Stimulated activated naive CD4-positive, alpha-beta T cell treated with Interleukin-2 at 50 U/mL for 16 hours (primary cell): ENCODE measurements around the gene MRPL20.
"Not testable (repeated sequence)": the region's sequence is repeated elsewhere in the genome, so short reads cannot be mapped to it uniquely, and the experiment has no call there.

Experiments used
- DNase-seq: peaks from one replicate; lab custom pipeline; 2025; lab: John Stamatoyannopoulos, UW

The MRPL20 gene

DNA sequence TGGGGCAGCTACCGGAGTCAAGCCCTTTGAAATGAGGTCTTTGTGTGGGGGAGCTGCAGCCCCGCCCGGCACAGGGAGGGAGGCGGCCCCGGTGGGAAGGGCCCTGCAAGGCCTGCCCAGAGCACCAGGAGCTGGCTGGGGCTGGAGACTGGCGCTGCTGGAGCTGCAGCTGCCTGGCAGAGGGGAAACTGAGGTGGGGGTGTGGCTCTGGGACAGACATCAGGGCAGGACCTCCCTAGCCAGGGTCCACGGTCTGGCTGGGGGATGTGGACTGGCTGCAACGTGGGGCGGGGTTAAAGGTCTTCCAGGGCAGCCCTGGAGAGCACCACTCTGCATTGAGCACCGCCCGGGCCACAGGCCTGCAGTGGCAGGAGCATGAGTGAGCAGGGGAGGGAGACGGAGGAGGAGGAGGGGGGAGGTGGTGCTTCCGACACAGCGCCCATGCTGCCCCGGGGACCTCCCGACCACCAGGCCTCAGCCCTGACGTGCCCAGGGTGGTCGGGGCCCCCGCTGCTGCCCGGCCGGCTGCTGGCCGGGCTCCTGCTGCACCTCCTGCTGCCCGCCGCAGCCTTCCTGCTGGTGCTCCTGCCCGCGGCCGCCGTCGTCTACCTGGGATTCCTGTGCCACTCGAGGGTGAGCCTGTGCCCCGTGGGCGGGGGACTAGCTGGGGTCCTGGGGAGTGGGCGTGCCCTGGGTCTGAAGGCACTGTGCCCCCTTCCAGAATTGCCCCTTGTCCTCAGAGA is 18.8 kb upstream of the MRPL20 start:
- no peak for DNase-seq

DNA sequence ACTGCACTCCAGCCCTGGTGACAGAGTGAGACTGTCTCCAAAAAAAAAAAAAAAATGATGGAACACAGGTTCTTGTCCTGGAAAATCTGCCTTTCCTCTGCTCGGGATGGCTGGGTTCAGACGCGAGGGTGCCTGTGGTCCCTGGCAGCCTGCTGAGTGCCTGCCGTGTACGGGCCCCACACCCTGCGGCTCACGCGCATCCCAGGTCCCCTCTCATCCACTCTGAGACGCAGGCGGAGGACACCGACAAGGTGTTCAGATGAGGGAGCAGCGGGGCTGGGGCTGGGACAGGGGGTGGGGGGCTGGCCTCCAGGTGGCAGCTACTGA is 18.3 kb upstream of the MRPL20 start:
- DNase-seq, result no peak

DNA sequence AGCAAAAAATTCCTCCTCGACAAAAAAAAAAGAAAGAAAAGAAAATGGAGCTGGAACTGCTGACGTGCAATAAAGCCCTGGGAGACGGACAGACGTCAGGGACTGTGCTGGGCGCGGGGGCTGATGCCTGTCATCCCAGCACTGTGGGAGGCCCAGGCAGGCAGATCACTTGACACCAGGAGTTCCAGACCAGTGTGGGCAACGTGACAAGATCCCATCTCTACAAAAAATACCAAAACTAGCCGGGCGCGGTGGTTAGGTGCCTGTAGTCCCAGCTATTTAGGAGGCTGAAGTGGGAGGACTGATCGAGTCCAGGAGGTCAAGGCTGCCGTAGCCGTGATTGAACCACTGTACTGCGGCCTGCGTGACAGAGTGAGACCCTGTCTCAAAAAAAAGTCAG is 17.6 kb upstream of the MRPL20 start:
- no peak for DNase-seq

DNA sequence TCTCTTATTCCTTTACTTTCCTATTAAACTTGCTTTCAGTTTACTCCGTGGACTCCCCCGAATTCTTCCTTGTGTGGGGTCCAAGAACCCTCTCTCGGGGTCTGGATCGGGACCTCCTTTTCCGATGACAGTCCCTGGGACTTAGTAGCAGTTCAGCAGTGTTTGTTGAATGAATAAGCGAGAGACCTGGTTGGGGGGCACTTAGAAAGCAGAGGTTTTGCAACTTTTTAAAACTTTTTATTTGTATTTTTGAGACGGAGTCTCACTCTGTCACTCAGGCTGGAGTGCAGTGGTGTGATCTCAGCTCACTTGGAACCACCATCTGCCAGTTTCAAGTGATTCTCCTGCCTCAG is 16.1 kb upstream of the MRPL20 start:
- DNase-seq, result no peak

DNA sequence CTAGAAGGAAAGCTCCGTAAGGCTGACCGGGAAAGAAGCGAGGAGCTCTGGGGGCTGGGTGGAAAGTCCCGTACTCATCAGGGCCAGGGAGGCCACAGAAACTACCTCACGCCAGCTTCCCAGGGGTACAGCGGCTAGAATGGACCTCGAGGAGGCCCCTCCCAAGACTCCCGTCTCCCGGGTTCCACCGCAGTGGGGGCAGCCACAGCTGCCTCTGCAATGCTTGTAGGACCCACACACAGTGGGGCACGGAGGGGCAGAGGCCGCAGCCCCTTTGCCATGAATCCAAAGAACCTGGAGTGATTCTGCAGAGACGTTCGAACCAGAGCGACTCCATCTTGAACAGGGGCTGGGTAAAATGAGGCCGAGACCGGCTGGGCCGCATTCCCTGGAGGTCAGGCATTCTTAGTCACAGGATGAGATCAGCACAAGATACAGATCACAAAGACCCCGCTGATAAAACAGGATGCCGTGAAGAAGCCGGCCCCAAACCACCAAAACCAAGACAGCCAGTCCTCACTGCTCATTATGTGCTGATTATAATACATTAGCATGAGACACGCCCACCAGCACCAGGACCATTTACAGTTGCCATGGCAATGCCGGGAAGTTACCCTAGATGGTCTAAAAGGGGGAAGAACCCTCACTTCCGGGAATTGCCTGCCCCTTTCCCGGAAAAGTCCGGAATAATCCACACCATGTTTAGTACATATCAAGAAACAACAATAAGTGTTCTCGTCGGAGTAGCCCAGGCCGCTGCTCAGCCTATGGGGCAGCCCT is 15.6 kb upstream of the MRPL20 start:
- DNase-seq, result no peak

DNA sequence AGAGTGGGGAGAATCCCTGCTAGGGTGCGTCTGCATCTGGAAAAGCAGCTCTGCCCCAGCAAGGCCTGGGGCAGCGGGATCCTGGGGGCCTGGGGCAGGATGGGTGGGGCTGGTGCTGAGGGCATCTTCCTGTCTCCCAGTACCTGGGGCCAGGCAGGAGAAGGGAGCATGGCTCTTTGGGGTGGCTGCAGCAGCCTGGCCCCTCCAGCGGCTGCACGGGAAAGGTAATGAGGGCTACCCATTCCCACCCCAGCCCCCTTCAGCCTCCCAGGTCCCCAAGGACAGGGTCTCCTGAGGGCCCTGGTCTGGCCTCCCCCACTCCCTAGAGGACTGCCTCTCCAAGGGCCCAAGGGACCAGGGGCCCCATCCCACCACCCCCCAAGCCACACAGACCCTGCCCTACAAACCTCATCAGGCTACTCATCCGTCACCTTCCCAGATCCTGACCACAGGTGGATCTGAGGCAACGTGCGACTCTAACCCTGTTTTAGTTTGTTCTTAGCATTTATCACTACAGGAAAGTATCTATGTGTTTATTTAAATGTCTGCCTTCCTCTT is 14.9 kb upstream of the MRPL20 start:
- DNase-seq, result no peak

DNA sequence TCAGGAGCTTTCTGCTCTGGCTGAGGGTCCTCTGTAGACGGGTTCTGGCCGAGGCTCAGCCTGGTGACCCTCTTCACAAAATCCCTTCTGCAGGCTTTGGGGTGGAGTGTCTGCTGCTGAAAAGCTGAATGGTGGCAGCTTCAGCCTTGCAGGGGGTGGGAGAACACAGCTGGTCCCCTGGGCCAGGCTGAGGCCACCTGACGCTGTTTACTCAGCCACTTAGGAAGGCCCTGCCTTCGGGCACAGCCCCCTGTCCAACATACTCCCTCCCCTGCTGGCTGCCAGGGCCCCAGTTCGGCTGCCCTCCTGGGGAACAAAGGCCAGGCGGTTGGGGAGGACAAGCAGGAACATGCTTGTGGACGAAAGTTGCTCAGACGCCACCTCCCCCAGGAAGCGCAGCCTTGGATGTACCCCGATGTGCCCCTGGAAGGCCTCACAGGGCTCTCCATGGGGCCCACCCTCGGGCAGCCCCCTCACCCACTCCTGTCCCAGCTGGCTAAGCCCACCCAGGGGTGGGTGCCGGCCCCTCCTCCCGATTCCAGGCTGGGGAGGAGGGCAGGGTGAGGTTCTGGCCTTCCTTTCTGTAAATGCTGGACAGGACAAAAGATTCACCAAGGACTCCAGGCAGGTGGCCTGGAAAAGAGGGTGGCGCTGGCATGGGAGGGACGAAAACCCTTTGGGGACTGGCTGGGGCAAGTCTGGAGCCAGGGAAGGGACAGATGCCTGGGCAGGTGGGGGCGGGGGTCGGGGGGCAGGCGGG is 14.2 kb upstream of the MRPL20 start, which contains the start of gene ANKRD65:
TSS of gene ANKRD65 (minus strand) at position 130 of the 760 bp plus-strand sequence. CDS start 271 bp downstream, outside the sequence.
- DNase-seq, result no peak

DNA sequence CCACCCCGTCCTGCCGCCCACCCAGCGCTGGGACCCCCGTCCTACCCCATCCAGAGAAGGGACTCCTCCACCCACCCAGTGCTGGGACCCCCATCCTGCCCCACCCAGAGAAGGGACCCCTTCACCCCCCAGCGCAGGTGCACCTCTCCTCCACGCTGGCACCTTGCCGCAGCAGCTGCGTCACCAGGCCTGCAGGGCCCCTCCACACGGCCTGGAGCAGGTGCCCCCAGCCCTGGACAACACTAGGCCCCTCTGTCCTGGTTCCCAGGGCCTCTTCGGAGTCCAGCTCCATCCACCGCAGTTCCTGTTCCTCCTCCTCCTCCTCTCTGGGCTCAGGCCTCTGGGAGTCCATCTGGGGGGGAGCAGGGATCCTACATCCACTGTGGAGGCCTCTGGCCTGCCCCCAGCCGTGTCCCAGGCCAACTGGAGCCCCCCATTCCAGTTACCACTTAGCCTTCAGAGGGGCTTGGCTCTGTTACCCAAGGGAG is 13.6 kb upstream of the MRPL20 start:
- no peak for DNase-seq

DNA sequence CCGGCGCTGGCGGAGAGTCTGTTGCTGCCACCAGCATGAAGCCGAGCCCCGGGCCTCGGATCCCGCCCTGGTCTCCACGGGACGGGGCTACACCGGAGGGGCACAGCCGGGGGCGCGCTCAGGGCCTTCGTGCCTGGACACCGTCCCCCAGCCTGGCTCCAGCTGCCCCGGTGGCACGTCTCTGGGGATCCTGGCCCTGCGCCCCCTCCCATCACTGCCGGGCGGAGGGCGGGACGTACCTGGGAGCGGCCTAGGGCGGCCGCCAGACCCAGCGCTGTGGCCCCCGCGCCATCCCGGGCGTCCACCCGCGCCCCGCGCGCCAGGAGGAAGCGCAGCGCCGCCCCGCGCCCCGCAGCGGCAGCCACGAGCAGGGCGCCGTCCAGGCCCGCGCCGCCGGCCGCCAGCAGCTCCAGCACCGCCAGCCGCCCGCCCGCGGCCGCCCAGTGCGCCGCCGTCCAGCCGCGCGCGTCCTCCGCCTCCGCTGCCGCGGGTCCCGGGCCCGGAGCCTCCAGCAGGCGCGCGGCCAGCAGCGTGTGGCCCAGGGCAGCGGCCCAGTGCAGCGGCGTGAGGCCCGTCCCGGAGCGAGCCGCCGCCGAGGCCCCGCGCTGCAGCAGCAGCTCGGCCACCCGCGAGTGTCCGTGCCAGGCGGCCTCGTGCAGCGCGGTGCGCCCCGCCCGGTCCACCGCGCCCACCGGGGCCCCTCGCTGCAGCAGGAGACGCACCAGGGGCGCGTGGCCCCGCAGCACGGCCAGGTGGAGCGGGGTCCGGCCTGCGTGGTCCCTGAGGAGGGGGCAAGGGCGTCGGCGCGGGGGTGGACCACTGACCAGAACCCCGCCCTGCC is 12.9 kb upstream of the MRPL20 start:
- no peak for DNase-seq

DNA sequence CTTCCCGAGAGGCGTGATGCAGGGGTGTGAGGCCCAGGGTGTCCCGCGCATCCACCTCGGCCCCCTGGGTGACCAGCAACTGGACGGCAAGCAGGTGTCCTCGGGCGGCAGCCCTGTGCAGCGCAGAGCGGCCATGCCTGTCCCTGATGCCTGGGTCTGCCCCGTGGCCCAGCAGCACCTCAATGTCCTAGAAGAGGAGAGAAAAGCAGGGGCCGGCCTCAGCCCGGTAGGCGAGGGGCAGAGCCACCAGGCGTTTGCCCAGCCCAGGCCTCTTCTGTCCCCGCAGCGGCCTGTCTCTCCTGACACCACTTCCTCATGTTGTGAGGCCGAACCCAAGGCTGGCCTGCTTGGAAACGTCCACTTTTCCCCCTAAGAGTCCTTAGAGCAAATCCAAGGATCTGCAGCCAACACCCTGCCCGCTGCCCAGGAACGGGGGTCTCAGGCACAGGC is 12.3 kb upstream of the MRPL20 start:
- no peak for DNase-seq

DNA sequence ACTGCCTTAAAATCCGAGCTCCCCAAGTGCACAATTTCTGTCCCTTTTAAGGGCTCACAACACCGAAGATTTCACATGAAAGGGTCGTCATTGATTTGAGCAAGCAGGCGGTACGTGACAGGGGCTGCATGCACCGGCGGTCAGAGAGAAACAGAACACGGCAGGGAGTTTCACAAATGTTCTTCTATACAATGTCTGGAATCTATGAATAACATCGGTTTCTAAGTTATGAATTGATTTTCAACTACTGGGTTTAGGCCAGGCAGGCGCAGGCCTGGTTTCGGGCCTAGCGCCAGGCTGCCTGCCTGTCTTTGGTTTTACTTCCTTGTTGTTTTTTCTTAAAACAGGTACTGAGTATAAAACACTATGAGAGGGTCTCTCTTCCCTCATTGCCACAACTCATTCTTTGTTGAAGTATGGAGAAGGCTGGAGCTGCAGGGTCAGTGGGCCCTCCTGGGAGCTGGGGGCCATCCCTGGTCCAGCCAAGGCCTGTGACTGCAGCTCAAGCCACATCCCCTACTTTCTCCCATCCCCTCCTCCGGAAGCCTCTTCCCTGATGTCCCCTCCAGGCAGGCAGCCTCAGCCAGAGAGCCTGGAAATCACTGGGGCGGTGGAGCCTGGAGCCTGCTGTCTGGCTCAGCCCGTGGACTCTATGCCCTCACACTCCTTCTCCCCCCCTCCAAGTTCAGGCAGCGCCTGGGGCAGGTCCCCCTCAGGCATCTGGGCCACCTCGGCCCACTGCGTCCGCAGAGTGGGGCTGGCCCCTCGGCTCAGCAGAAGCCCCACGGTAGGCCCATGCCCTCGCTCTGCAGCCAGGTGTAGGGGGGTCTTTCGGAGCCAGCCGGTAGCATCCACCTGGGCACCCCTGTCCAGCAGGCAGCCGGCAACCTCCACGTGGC is 11.6 kb upstream of the MRPL20 start:
- DNase-seq, result no peak

DNA sequence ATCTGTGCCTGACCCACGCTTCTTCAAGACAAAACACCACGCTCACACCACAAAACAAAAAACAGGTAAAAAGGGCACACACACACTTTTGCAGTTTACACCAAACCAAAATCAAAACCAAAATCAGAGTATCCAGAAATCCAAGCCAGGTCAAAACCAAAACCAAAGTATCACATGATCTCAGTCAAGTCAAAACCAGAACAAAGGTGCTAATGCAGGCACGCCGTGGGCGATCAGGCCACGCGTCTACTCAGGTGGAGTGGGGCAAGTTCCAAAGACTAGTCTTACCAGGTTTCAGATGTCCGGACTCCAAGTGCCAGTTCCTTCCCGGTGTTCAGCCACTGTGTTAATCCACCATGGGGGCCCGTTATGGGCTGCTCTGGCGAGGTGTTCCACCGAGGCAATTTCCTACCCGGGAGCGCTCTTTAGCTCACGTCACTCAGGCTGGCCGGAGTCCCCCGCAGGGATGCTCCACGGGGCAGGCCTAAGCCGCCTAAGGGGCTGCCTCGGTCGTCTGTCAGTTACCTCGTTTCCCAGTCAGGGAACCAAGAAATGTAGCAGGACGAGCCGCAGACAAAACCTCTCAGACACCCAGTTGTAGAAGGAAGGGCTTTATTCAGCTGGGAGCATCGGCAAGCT is 10.9 kb upstream of the MRPL20 start:
- DNase-seq, result not testable (repeated sequence)

DNA sequence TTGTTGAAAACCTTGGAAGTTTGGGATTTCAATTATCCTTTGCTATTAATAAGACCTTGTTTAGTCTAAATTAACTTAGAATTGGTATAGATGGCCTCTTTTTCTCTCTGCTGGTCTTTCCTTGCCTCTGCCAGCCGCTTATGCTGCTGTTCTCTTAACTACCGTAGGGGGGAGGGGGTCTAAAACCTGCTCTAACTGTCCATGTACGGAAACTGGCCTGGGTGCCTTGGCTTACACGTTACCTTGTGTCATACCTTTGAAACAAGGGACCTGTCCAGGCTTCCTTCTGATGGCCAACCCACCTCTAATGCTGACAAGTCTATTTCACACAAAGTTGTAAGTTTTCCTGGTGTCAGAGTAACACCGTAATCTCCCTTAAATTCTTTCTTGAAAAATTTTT is 10.3 kb upstream of the MRPL20 start:
- not testable (repeated sequence) for DNase-seq

DNA sequence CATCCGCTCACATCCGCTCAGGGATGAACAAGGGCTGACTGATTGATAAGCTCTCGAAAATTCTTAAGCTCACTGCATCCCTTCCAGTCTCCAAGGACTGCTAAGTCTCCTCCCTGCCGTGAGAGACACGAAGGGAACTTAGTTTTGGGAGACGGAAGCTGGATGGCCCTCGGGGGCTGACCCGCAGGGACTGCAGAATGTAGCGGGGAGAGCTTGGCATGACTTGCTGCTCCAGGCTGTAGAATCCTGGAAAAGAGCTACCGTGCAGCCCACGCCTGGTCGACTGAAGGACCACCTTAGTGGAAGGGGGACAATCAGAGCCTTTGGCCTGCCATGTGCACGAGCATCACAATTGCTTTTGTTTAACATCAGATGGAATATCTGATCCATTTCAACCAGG is 8.7 kb upstream of the MRPL20 start:
- no peak for DNase-seq

DNA sequence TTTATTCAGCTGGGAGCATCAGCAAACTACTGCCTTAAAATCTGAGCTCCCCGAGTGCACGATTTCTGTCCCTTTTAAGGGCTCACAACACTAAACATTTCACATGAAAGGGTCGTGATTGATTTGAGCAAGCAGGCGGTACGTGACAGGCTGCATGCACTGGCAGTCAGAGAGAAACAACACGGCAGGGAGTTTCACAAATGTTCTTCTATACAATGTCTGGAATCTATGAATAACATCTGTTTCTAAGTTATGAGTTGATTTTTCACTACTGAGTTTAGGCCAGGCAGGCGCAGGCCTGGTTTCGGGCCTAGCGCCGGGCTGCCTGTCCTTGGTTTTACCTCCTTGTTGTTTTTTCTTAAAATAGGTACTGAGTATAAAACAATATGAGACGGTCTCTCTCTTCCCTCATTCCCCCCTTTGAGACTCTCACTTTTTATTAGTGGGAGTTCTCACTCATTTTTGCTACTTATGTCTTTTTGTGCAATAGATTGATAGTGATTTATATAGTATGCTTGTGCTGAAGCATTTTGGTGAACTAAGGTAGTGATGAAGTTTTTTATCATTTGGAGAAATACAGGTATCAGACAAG is 5.3 kb upstream of the MRPL20 start:
- not testable (repeated sequence) for DNase-seq

DNA sequence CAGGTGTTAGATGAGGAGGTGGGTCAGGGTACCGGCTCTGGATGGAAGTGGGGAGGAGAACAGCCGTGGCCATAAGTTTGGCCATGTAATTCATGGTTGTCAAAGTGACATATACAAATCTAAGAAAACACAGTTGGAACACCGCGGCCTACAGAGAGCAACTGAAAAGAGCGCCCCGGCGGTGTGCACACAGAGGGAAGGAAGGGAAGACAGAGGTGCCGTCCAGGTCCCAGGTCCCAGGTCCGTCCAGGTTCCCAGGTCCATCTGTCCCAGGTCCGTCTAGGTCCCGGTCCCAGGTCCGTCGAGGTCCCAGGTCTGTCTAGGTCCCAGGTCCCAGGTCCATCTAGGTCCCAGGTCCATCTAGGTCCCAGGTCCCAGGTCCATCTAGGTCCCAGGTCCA is 4.5 kb upstream of the MRPL20 start:
- no peak for DNase-seq

DNA sequence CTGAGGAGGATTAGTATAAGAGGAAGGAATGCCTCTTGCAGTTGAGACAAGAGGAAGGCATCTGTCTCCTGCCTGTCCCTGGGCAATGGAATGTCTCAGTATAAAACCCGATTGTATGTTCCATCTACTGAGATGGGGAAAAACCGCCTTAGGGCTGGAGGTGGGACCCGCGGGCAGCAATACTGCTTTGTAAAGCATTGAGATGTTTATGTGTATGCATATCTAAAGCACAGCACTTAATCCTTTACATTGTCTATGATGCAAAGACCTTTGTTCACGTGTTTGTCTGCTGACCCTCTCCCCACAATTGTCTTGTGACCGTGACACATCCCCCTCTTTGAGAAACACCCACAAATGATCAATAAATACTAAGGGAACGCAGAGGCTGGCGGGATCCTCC is 3.1 kb upstream of the MRPL20 start:
- DNase-seq, result not testable (repeated sequence)

DNA sequence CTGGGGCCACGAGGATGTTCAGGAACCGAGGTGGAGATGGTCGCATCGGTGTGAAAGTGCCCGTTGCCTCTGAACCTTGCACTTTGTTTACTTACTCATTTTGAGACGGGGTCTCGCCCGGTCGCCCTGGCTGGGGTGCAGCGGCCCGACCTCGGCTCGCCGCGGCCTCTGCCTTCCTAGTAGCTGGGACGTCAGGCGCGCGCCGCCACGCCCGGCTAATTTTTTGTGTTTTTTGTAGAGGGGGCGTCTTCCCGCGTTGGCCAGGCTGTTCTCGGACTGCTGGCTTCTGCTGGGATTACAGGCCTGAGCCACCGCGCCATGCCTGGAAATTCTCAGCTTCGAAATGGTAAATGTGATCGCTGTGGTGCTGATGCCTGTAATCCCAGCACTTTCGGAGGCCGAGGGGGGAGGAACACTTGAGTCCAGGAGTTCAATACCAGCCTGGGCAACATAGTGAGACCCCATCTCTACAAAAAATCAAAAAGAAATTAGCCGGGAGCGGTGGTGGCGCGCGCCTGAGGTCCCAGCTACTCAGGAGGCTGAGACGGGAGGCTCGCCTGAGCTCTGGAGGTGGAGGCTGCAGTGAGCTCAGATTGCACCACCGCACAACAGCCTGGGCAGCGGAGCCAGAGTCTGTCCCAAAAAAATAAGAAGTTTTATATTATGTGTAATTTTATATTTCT is 684 bp upstream of the MRPL20 start:
- DNase-seq, result peak; percentile 26
